SH-SY5Y (cell line): ENCODE data around the gene PRAMEF1.

ENCODE experiments used
- GATA2 ChIP-seq: IDR thresholded peaks from 2 replicates; pipeline ENCODE4 v1.6.1; 2011; ENCODE audit warnings: mild to moderate bottlenecking, low read depth, low read length
- GATA3 ChIP-seq: IDR thresholded peaks from 2 replicates; pipeline ENCODE4 v1.6.1; 2011; ENCODE audit warnings: low read depth, mild to moderate bottlenecking, low read length, moderate library complexity

GRCh38 chr1:12810691-12811408 lies 19.7 kb downstream of the PRAMEF1 start:
- no peak for TF ChIP-seq GATA2
- TF ChIP-seq GATA3, result no peak
